HTR-8/SVneo (cell line): ENCODE measurements around the gene IMPA2.
"Not testable (repeated sequence)": the region's sequence is repeated elsewhere in the genome, so short reads cannot be mapped to it uniquely, and the experiment has no call there.

Experiments
- DNase-seq: peaks from one replicate; pipeline ENCODE4 v3.0.0; 2011; ENCODE audit warnings: low spot score, mixed read lengths; ENCODE audit not compliant: insufficient read length
- FAIRE-seq: peaks from 2 replicates; lab custom pipeline; 2011; peaks lifted over from hg19 to GRCh38; lab: Jason Lieb, UNC

Gene IMPA2

GRCh38 chr18:11981192-11981542 is at the start of gene IMPA2:
Gene IMPA2 (plus strand): TSS chr18:11981507. CDS start chr18:11981670, 163 bp downstream.
- FAIRE-seq (no peak), DNase-seq (no peak)

- FAIRE-seq, result no peak
- no peak for DNase-seq
Measured at GRCh38 chr18:11932393-11932792, 48.9 kb upstream of the IMPA2 start.

GRCh38 chr18:11937874-11938478 is 43.3 kb upstream of the IMPA2 start:
- FAIRE-seq (no peak), DNase-seq (peak; percentile 60)

GRCh38 chr18:11940956-11941355 is 40.4 kb upstream of the IMPA2 start:
- no peak for DNase-seq
- FAIRE-seq, result no peak

- FAIRE-seq (no peak), DNase-seq (no peak)
Measured at GRCh38 chr18:11943551-11943950, 37.8 kb upstream of the IMPA2 start.

- DNase-seq (no peak), FAIRE-seq (no peak)
Measured at GRCh38 chr18:11944252-11944651, 37.1 kb upstream of the IMPA2 start.

- no peak for FAIRE-seq
- DNase-seq, result no peak
Measured at GRCh38 chr18:11944786-11945185, 36.5 kb upstream of the IMPA2 start.

- not testable (repeated sequence) for FAIRE-seq, DNase-seq
Measured at GRCh38 chr18:11945834-11946659, 35.3 kb upstream of the IMPA2 start.

- FAIRE-seq (no peak), DNase-seq (no peak)
Measured at GRCh38 chr18:11946756-11947155, 34.6 kb upstream of the IMPA2 start.

GRCh38 chr18:11947214-11948191 is 33.8 kb upstream of the IMPA2 start:
- DNase-seq (peak; percentile 68), FAIRE-seq (no peak)

GRCh38 chr18:11948852-11949523 is 32.3 kb upstream of the IMPA2 start:
- FAIRE-seq (no peak), DNase-seq (no peak)

GRCh38 chr18:11950824-11951223 is 30.5 kb upstream of the IMPA2 start:
- FAIRE-seq, result no peak
- no peak for DNase-seq

GRCh38 chr18:11951390-11951851 is 29.9 kb upstream of the IMPA2 start:
- DNase-seq, result no peak
- FAIRE-seq, result no peak

- FAIRE-seq, result no peak
- DNase-seq, result no peak
Measured at GRCh38 chr18:11953113-11953512, 28.2 kb upstream of the IMPA2 start.

- FAIRE-seq (no peak), DNase-seq (no peak)
Measured at GRCh38 chr18:11955239-11956029, 25.9 kb upstream of the IMPA2 start.

- no peak for DNase-seq
- no peak for FAIRE-seq
Measured at GRCh38 chr18:11956371-11957308, 24.7 kb upstream of the IMPA2 start.

- FAIRE-seq (no peak), DNase-seq (no peak)
Measured at GRCh38 chr18:11957636-11958035, 23.7 kb upstream of the IMPA2 start.

GRCh38 chr18:11959651-11960050 is 21.7 kb upstream of the IMPA2 start:
- not testable (repeated sequence) for FAIRE-seq, DNase-seq
